ENCODE measurements around the gene DCAF5.

DCAF5 gene

DNA sequence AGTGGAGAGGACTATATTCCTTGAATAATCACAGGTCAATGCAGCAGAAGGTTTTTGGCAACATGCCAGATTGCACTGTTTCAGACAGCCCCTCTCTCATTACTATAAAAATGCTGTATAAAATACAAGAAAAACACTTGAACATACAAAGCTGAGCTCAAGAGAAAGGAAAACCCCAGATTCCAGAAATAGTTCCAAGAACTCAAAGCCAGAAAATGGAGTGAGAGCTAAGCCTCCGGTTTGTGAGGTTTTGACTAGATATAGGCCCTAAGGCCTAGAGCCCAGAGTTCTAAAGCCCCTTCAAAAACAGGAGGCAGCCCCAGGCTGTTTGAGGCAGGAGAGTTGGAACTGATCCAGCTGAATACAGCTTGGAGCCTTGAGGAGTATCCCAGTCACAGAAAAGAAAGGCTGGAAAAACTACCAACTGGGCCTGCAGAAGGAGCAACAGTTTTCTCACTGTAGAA lies 144.5 kb downstream of the DCAF5 start:
- TF ChIP-seq GATA2 (IDR thresholded peaks at IDR 0.05; ENCODE audit: low read depth, low read length) (no peak), GATA3 (IDR thresholded peaks at IDR 0.05; ENCODE audit: low read depth, low read length) (no peak)

DNA sequence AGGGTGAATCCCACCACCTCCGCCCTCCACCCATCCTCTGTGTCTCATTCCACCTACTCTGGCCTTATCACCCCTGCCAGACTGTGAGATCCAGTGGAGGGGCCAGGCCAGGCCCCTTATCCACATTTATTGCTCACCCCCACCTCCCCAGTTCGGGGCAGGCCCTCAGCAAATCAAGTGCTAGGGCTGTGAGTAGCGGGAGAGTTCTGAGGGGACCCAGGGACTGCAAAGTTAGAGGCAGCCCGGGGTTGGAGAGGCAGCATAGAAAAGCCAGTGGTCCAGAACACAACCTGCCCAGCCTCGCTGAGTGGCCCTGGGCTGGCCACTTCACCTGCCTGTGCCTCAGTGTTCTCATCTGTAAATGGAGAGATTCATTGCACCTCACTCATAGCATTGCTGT lies 146.6 kb downstream of the DCAF5 start:
- no peak for TF ChIP-seq GATA3 (IDR thresholded peaks at IDR 0.05; ENCODE audit: low read depth, low read length)
- TF ChIP-seq GATA2 (IDR thresholded peaks at IDR 0.05; ENCODE audit: low read depth, low read length), result no peak

DNA sequence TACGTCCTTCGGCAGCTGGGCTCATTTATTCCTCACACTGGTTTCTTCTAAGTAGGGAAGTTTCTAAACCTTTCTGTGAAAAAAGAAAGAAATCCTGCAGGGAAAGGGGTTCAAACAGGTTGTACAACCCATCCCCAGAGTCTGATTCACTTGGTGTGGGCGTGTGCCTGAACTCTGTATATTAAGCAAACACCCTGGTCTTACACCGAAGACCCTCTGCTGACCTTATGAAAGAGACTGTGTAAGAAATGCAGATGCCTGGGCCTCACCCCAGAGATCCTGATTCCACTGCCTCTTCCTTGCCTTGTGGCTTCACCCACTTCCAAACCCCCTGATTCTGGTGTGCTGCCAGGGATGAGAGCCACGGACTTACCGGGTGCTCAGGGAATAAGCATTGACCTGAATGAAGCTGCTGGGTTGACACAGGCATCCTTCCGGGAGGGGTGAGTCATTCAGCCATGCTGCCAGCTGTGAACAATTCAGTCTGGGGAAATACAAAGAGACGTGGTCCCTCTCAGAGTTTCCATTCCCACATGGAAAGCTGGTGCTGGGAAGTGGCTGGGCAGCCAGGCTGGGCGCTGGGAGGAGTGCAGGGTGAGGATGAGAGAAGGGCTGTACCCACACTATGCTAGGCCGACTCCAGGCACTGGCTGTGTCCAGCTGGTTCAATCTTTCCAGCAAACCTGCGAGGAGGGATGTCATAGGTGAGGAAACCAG lies 147.3 kb downstream of the DCAF5 start:
- TF ChIP-seq GATA2 (IDR thresholded peaks at IDR 0.05; ENCODE audit: low read depth, low read length) (no peak), GATA3 (IDR thresholded peaks at IDR 0.05; ENCODE audit: low read depth, low read length) (no peak)

DNA sequence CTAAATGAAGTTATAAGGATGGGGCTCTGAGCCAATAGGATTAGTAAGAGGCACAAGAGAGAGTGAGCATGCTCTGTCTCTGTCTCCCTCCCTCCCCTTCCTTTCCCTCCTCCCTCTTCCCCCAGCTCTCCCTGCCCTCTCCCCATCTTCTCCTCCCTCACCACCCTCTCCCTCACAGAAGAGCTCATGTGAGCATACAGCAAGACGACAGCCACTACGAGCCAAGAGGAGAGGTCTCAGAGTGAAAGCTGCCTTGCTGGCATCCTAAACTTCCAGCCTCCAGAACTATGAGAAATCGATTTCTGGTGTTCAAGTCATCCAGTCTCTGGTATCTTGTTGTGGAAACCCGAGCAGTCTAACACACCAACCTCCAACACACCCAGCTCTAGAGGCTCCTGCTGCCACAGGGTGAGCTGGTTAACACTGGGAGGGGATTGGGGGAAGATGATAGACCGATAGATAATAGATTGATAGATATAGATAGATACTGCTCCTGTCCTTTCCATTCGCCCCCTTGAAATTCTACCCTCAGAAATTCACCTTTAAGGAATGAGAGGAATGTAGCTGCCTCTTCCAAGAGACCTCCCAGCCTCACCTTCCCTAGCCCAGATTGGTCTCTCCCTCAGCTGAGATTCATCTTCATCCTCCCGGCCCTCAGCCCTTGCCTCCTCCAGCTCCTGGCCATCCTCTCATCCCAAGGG lies 148.0 kb downstream of the DCAF5 start:
- no peak for TF ChIP-seq GATA3 (IDR thresholded peaks at IDR 0.05; ENCODE audit: low read depth, low read length)
- no peak for TF ChIP-seq GATA2 (IDR thresholded peaks at IDR 0.05; ENCODE audit: low read depth, low read length)

DNA sequence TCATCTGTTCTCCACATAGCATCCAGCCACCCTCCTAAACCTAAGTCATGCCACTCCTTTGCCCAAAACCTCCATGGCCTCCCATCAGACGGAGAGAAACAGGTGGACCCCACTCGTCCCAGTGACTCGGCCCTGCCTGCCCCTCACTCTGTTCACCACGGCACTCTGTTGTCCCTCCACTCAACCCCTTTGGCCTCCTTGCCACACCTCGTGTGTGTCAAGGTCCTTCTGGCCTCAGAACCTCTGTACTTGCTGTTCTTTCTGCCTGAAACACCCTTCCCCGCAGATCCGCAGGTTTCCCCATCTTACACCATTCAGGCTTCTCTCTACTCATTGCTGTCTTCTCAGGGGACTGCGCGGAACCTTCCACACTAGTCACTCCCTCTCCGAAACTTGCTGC lies 149.3 kb downstream of the DCAF5 start:
- no peak for TF ChIP-seq GATA2 (IDR thresholded peaks at IDR 0.05; ENCODE audit: low read depth, low read length)
- no peak for TF ChIP-seq GATA3 (IDR thresholded peaks at IDR 0.05; ENCODE audit: low read depth, low read length)

DNA sequence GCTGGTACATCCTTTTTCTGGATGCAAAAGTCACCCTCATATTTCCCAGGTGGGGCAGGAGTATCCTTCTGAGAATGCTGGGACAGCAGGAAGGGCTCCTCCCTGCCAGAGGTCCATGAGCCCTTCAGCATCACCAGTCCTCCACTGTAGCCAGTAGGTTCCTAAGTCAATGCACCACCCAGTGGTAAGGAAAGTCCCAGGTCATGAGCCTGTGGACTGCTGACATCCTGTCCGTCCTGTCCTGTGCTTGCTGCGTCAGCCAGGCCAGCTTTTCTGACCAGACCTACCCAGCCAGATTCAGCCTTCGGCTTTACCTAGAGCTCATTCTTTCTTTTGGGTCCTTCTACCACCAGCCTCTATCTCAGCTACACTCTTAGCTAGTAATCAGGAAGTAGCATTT lies 150.8 kb downstream of the DCAF5 start:
- TF ChIP-seq GATA2 (IDR thresholded peaks at IDR 0.05; ENCODE audit: low read depth, low read length), result no peak

DNA sequence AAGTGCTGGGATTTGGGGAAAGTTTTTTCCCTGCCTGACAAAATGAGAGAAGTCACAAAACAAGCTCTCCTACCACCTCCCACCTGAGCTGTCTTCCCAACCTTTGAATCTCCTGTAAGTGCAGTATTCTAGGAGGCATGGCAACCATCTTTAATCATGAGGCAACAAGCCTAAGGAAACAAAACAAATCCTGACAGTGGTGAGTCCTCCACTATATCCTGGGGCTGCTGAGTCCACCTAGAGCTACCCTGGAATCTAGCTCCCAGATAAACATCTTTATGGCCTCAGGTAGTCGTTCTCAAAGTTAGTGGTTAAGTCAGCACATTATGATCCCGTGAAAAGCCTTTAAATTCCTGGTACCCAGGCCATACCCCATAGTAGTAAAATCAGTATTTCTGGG lies 151.5 kb downstream of the DCAF5 start:
- TF ChIP-seq GATA2 (IDR thresholded peaks at IDR 0.05; ENCODE audit: low read depth, low read length), result no peak
- TF ChIP-seq GATA3 (IDR thresholded peaks at IDR 0.05; ENCODE audit: low read depth, low read length), result no peak
